ENCODE measurements around the gene CD83.

The CD83 gene

GRCh38 chr6:14091339-14091978 lies 26.1 kb upstream of the CD83 start:
- DNase-seq (ENCODE audit: low read depth in 2 of 2) = no peak

- no peak for DNase-seq (ENCODE audit: low read depth in 2 of 2)
Observed at GRCh38 chr6:14092316-14092715, 25.3 kb upstream of the CD83 start.

GRCh38 chr6:14092838-14093789 lies 24.5 kb upstream of the CD83 start:
- DNase-seq (ENCODE audit: low read depth in 2 of 2) = no peak

GRCh38 chr6:14094721-14095120 lies 22.9 kb upstream of the CD83 start:
- DNase-seq (ENCODE audit: low read depth in 2 of 2) = no peak

GRCh38 chr6:14095437-14095836 lies 22.1 kb upstream of the CD83 start:
- DNase-seq (ENCODE audit: low read depth in 2 of 2) = no peak

- DNase-seq (ENCODE audit: low read depth in 2 of 2) = no peak
Observed at GRCh38 chr6:14100138-14100537, 17.4 kb upstream of the CD83 start.

- no peak for DNase-seq (ENCODE audit: low read depth in 2 of 2)
Observed at GRCh38 chr6:14100966-14101365, 16.6 kb upstream of the CD83 start.

- no peak for DNase-seq (ENCODE audit: low read depth in 2 of 2)
Observed at GRCh38 chr6:14102383-14102782, 15.2 kb upstream of the CD83 start.

GRCh38 chr6:14105547-14105946 lies 12.0 kb upstream of the CD83 start:
- no peak for DNase-seq (ENCODE audit: low read depth in 2 of 2)

GRCh38 chr6:14107000-14107399 lies 10.6 kb upstream of the CD83 start:
- DNase-seq (ENCODE audit: low read depth in 2 of 2) = no peak

- DNase-seq (ENCODE audit: low read depth in 2 of 2) = no peak
Observed at GRCh38 chr6:14107711-14108494, 9.7 kb upstream of the CD83 start.

- DNase-seq (ENCODE audit: low read depth in 2 of 2) = peak in 1 of 2 donors; percentile 6
Observed at GRCh38 chr6:14108571-14109410, 8.8 kb upstream of the CD83 start.

GRCh38 chr6:14109411-14109826 lies 8.2 kb upstream of the CD83 start:
- DNase-seq (ENCODE audit: low read depth in 2 of 2) = no peak

- no peak for DNase-seq (ENCODE audit: low read depth in 2 of 2)
Observed at GRCh38 chr6:14110001-14110818, 7.4 kb upstream of the CD83 start.

- DNase-seq (ENCODE audit: low read depth in 2 of 2) = no peak
Observed at GRCh38 chr6:14113976-14114375, 3.6 kb upstream of the CD83 start.

GRCh38 chr6:14118091-14118439 lies 493 bp downstream of the CD83 start:
- no peak for DNase-seq (ENCODE audit: low read depth in 2 of 2)

- DNase-seq (ENCODE audit: low read depth in 2 of 2) = no peak
Observed at GRCh38 chr6:14118446-14118845, 874 bp downstream of the CD83 start.

GRCh38 chr6:14119784-14120183 lies 2.2 kb downstream of the CD83 start:
- DNase-seq (ENCODE audit: low read depth in 2 of 2) = no peak

GRCh38 chr6:14120546-14120945 lies 3.0 kb downstream of the CD83 start:
- no peak for DNase-seq (ENCODE audit: low read depth in 2 of 2)

- no peak for DNase-seq (ENCODE audit: low read depth in 2 of 2)
Observed at GRCh38 chr6:14121936-14122344, 4.4 kb downstream of the CD83 start.
